ENCODE results near the gene KCP.
"Not testable (repeated sequence)": the region's sequence is repeated elsewhere in the genome, so short reads cannot be mapped to it uniquely, and the experiment has no call there.

Gene KCP

GRCh38 chr7:128920913-128921582 is 10.5 kb upstream of the KCP start:
- no peak for DNase-seq

- DNase-seq: no peak
Measured at GRCh38 chr7:128919881-128920799, 9.6 kb upstream of the KCP start.

GRCh38 chr7:128919241-128919640 is 8.7 kb upstream of the KCP start:
- DNase-seq: no peak

- no peak for DNase-seq
Measured at GRCh38 chr7:128918016-128918665, 7.6 kb upstream of the KCP start.

GRCh38 chr7:128917122-128917521 is 6.6 kb upstream of the KCP start:
- DNase-seq: no peak

- no peak for DNase-seq
Measured at GRCh38 chr7:128916643-128916915, 6.1 kb upstream of the KCP start.

- no peak for DNase-seq
Measured at GRCh38 chr7:128915841-128916642, 5.5 kb upstream of the KCP start.

GRCh38 chr7:128915271-128915819 is 4.8 kb upstream of the KCP start:
- DNase-seq: no peak

GRCh38 chr7:128914566-128915151 is 4.2 kb upstream of the KCP start:
- DNase-seq: no peak

- no peak for DNase-seq
Measured at GRCh38 chr7:128913870-128914565, 3.5 kb upstream of the KCP start.

- not testable (repeated sequence) for DNase-seq
Measured at GRCh38 chr7:128912709-128913495, 2.4 kb upstream of the KCP start.

GRCh38 chr7:128912281-128912680 is 1.8 kb upstream of the KCP start:
- no peak for DNase-seq

- DNase-seq: no peak
Measured at GRCh38 chr7:128911423-128912031, 1.0 kb upstream of the KCP start.

- DNase-seq: no peak
Measured at GRCh38 chr7:128909625-128910568, 612 bp downstream of the KCP start.

- no peak for DNase-seq
Measured at GRCh38 chr7:128908750-128909624, 1.5 kb downstream of the KCP start.

GRCh38 chr7:128906766-128907559 is 3.5 kb downstream of the KCP start:
- no peak for DNase-seq

GRCh38 chr7:128906001-128906765 is 4.3 kb downstream of the KCP start:
- DNase-seq: no peak

All from NCI-H1436 treated with DMSO at 0.1 percent for 48 hours (cell line).